Posterior cingulate gyrus (tissue), 11 donors: ENCODE measurements around the gene KMO.

ENCODE experiments used
- DNase-seq, 10 donors: peaks; one replicate each; pipeline versions ENCODE4 v3.0.0 to v3.0.0-alpha.2; 2020 to 2021; ENCODE audit warnings: mixed read lengths in 3 of 10
- intact Hi-C: fragments of 100-400 bp; cut with DNase I; formaldehyde crosslinking; loops from one replicate; pipeline ENCODE4 v1.15.1; 2023

KMO gene

DNA sequence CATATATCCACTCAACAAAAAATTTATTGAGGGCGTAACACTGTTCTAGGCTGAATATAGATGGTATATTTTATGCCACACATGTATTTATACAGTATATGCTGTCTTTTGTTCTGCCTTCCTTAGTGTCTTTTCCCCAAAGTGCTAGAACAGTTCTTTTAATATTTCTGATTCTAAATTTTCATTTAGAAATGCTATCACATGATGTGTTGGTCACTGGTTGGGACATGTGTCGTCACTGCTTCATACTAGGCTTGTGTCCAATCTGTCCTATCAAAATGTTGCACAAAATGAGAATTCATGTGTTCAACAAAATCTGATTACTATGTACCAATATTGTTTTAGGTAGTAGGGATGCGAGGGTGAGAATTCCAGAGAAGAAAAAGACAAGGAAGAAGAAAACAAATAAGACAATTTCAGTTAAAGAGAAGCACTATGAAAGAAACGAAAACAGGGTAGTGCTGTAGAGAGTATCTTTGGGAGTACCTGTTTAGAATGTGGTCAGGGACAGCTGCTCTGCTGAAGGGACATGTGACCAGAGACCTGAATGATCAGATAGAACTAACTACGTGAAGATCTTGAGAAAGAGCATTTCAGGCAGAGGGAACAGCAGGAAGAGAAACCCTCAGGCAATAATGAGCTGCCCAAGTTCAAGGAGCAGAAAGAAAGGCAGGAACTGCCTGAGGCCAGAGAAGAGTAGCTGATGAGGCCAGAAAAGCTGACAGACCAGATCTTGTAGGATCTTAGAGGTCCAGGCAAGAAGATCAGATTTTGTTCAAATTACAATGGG lies 1.3 kb downstream of the KMO start:
- no peak for DNase-seq
- intact Hi-C loops = loop anchor here (5.0 to 10.0 kb wide), 4 partner anchors 61 to 461 kb away; partner anchors contain the start of gene MAP1LC3C

DNA sequence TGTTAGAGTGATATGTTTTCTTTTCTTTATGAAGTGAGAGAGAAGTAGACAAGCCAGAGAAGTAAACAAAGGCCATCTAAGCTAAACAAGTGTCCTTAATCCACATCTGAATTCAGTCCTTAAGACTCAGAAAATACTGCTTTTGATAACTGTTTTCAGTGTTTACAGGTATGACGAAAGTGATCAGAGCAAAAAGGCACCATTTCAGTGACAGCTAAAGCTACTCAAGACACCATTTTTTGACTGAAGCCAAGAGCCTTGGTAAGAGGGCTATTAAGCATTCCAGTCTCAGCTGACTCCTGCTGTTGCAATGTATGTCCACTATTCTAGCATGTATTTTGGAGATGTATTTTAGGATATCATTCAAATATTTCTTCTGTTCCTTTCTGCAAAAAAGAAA lies 4.1 kb downstream of the KMO start:
- intact Hi-C loops = loop anchor here (10.0 kb wide), 2 partner anchors 58 to 458 kb away; partner anchors contain the start of gene MAP1LC3C
- no peak for DNase-seq

DNA sequence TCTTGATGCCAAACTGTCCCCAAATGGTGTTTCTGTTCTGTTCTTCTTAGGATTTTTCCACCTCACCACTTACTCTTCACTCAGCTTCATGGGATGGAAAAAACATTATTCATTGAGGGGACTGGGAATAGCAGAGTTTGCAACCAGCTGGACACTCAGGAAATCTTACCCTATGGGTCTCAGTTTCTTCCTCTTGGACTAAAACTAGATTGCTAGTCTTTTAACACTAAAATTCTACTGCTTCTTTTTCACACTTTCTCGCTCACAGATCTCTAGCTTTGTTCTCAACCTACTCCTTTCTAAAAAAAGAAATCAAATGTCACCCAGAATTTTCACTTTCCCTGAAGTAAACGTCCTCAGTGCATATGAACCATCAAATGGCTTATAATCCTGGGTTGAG lies 4.8 kb downstream of the KMO start:
- no peak for DNase-seq
- intact Hi-C loops = loop anchor here (10.0 kb wide), 2 partner anchors 58 to 458 kb away; partner anchors contain the start of gene MAP1LC3C

- intact Hi-C loops = no loop called here
- no peak for DNase-seq
Measured at GRCh38 chr1:241542199-241542907, 10.2 kb downstream of the KMO start.

DNA sequence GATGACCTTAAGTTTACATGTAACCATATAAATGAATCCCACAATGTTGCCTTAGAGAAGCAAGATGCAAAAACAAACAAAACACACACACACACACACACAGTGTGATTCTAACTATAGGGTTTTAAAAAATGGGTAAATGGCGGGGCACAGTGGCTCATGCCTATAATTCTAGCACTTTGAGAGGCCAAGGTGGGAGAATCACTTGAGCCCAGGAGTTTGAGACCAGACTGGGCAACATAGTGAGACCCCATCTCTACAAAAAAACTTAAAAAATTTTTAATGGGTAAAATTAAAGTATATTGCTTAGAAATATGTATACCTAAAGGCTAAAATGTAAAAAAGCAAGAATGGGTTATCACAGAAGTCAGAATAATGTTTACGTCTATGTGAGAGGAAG lies 15.8 kb downstream of the KMO start:
- intact Hi-C loops = no loop called here
- DNase-seq = no peak

- intact Hi-C loops = no loop called here
- no peak for DNase-seq
Measured at GRCh38 chr1:241550318-241550717, 18.1 kb downstream of the KMO start.

DNA sequence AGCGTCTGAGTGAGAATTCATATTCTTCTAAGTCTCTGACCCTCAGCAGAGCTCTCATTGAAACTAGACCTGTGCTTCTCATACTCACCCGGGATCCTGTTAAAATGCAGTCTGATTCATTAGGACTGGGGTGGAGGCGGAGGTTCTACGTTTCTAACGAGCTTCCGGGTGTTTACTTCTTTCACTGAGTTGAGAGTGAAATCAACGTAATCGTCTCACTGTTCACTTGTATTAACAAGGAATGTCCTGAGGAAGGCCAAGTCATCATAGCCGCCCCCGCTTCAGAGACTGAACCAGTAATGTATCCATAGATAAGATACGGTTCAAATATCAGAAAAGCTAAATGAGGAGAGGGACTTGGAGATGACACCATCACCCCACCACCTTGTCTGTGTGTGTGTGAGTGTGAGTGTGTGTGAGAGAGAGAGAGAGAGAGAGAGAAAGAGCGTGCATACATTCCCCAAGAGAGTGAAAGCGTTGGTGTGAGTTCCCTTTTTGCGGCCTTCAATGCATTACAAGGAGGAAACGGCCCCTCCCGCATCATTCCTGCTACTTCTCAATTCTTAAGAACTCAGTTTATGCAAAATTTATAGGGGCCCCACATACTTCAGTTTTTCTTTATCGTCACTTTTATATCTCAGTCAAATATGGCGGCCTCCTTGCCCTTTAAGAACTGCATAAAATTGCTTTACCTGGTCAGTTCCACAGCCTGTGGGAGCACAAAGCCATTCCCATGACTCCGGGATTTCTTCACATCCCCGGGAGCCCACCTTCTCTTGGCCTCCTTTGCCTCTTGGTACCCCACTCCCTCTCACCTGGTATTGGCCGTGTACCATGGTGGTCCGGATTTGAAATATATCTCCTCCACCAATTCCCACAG lies 19.8 kb downstream of the KMO start:
- DNase-seq = no peak
- intact Hi-C loops = no loop called here

GRCh38 chr1:241553886-241554592 lies 21.9 kb downstream of the KMO start:
- intact Hi-C loops = no loop called here
- DNase-seq = no peak

GRCh38 chr1:241555526-241555925 lies 23.3 kb downstream of the KMO start:
- intact Hi-C loops = no loop called here

DNA sequence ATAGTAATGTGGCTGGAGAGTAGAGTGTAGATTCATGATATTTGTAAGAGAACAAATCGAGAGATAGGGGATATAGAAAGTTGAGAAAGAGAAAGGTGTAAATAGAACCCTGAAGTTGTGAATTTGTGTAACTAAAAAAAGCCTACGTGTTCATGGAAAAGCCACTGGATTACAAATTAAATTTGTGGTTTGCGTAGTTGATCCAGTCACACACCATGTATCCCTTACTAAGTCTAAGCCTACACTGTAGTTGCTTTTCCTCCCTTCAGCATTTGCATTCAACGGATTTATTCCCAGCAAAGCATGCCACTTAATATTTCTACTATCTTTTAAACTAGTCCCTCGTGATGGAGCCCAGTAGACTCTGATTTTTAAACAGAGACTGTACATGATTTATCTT lies 24.9 kb downstream of the KMO start:
- intact Hi-C loops = no loop called here
- no peak for DNase-seq

More at GRCh38 chr1:241555526-241555925, 23.3 kb downstream of the KMO start:
- no peak for DNase-seq

- intact Hi-C loops = no loop called here
- no peak for DNase-seq
Measured at GRCh38 chr1:241557551-241558193, 25.5 kb downstream of the KMO start.

- intact Hi-C loops = no loop called here
- no peak for DNase-seq
Measured at GRCh38 chr1:241560146-241560848, 28.1 kb downstream of the KMO start.

DNA sequence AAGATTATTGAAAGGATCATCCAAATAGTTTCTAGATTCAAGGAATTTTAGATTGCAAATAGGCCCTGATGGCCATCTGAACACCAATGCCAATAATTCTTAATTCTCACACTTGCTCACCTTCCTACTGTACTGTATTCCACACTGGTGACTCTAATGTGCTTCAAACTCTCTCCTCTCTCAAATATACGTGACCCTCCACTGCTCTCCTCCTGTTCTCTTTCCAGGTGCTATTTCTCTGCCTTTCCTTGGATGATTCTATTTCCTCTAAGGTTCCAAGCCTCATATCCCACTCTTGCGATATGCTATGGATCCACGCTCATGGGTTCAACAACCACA lies 28.6 kb downstream of the KMO start:
- intact Hi-C loops = no loop called here
- no peak for DNase-seq

DNA sequence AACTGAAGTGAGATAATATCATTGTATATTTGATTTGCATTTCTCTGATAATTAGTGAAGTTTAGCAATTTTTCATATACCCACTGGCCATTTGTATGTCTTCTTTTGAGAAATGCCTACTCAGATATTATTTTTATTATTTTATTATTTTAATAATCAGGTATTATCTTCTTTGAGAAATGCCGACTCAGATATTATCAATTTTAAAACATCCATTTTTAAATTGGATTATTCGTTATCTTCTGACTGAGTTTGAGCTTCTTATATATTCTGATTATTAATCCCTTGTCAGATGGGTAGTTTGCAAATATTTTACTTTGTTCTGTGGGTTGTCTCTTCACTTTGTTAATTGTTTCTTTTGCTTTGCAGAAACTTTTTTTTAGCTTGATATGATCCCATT lies 37.7 kb downstream of the KMO start:
- intact Hi-C loops = no loop called here
- no peak for DNase-seq

DNA sequence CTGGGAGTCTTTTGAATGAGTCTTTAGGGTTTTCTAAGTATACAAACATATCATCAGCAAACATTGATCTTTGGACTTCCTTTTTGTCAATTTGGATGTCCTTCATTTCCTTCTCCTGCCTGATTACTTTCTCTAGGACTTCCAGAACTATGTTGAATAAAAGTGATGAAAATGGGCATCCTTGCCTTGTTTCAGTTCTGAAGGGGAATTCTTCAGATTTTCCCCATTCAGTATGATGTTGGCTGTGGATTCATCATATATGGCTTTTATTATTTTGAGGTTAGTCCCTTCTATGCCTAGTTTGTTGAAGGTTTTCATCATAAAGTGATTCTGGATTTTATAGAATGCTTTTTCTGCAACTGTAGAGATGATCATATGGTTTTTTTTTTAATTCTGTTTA lies 42.0 kb downstream of the KMO start:
- intact Hi-C loops = no loop called here
- DNase-seq = no peak

GRCh38 chr1:241579434-241579833 lies 47.3 kb downstream of the KMO start:
- peak in 1 of 10 donors; percentile 47 for DNase-seq
- intact Hi-C loops = no loop called here

DNA sequence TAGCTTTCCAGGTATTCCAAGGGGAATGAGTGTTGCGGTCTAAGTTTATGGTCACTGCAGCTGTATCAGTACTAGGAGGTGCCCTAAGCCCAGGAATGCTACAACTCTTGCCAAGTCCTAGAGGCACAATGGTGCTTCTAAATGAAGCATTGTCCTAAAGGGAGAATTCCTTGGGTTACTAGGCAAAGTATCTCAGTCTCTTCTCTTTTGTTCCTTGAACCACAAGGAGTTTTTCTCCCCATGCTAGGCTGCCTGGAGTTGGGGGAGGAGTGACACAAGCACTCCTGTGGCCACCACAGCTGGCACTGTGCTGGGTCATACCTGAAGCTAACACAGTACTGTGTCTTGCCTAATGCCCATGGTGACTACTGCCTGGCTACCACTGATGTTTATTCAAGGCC lies 50.7 kb downstream of the KMO start:
- intact Hi-C loops = no loop called here
- DNase-seq = no peak

- DNase-seq = peak in 8 of 10 donors; percentile 32 to 90 (median 55)
- intact Hi-C loops = no loop called here
Measured at GRCh38 chr1:241586905-241587512, 54.8 kb downstream of the KMO start.

- intact Hi-C loops = no loop called here
- no peak for DNase-seq
Measured at GRCh38 chr1:241589521-241589920, 57.3 kb downstream of the KMO start.
